Measurements from ENCODE around the gene NXF1. TPM values are rescaled to one million over a fixed set of nuclear protein-coding genes. Genes with fewer than 3 reads are reported as not detected.

Gene NXF1
- total and polyA plus RNA-seq, 8 donors, result 23.5 to 138 (median 54.9) TPM

DNA sequence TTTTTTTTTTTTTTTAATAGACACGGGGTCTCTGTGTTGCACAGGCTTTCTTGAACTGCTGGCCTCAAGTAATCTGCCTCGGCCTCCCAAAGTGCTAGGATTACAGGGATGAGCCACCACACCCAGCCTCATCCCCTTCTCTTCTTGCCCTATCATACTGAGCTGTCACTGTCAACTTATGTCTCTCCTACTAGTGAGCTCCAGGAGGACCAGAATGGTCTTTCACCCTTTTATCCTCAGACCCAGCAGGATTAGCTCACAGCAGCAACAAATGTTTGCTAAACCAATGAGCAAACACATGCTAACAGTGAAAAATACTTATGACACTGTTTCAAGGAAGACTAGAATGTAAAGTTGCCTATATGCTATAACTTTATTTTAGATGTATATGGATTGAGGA is 6.4 kb upstream of the NXF1 start:
- no peak for DNase-seq
- WGBS, 5 donors, result 61 to 76% (median 70%) methylated on average over 2 of the region's 2 CpGs
- H3K4me1 ChIP-seq, result peaks cover 0 to 8% (median 4%) of the 10 kb centered on the region in 4 donors
- no peaks in the 10 kb centered on the region for H3K9me3 ChIP-seq
- intact Hi-C loops (cut with DNase I; ENCODE audit: low total_unique reads), result no loop called here
- no peaks in the 10 kb centered on the region for H3K27me3 ChIP-seq
- no peak overlapping the region for H3K27ac ChIP-seq
- peaks cover 4 to 47% (median 43%) of the 10 kb centered on the region in 4 donors for H3K36me3 ChIP-seq
- no peak overlapping the region for H3K4me3 ChIP-seq
- TF ChIP-seq EP300 (IDR thresholded peaks at IDR 0.05) (no peak), POLR2AphosphoS5 (IDR thresholded peaks at IDR 0.05) (no peak), POLR2A (IDR thresholded peaks at IDR 0.05) (no peak)
- TF ChIP-seq, protein P1, sequence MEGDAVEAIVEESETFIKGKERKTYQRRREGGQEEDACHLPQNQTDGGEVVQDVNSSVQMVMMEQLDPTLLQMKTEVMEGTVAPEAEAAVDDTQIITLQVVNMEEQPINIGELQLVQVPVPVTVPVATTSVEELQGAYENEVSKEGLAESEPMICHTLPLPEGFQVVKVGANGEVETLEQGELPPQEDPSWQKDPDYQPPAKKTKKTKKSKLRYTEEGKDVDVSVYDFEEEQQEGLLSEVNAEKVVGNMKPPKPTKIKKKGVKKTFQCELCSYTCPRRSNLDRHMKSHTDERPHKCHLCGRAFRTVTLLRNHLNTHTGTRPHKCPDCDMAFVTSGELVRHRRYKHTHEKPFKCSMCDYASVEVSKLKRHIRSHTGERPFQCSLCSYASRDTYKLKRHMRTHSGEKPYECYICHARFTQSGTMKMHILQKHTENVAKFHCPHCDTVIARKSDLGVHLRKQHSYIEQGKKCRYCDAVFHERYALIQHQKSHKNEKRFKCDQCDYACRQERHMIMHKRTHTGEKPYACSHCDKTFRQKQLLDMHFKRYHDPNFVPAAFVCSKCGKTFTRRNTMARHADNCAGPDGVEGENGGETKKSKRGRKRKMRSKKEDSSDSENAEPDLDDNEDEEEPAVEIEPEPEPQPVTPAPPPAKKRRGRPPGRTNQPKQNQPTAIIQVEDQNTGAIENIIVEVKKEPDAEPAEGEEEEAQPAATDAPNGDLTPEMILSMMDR (IDR thresholded peaks at IDR 0.05), result no peak

DNA sequence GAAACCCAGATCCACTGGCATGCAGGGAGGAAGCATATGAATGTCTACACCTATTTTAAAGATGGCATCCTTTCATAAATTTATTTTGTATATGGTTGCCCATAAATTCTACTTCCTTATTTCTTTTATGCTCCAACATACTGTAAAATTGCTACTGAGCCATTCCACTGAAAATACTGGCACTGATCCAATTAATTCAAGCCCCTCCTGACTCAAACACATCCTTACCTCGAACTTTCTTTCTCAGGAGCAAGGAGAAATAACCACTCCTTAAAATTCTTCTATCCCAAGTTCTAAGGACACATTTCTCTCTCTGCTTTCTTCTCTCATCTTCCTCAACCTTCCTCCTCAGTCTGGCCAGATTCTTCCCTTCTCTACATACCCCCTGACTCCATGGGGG is 5.5 kb upstream of the NXF1 start:
- H3K27me3 ChIP-seq, result no peaks in the 10 kb centered on the region
- WGBS, 5 donors, result 15 to 34% (median 32%) methylated on average over 1 of the region's 1 CpG
- peaks cover 7 to 17% (median 12%) of the 10 kb centered on the region in 4 donors for H3K4me1 ChIP-seq
- H3K36me3 ChIP-seq, result peaks cover 4 to 38% (median 34%) of the 10 kb centered on the region in 4 donors
- H3K9me3 ChIP-seq, result no peaks in the 10 kb centered on the region
- TF ChIP-seq, protein P1 (IDR thresholded peaks at IDR 0.05), result no peak
- TF ChIP-seq POLR2A (IDR thresholded peaks at IDR 0.05) (no peak), EP300 (IDR thresholded peaks at IDR 0.05) (no peak), POLR2AphosphoS5 (IDR thresholded peaks at IDR 0.05) (no peak)
- H3K4me3 ChIP-seq, result no peak overlapping the region
- intact Hi-C loops (cut with DNase I; ENCODE audit: low total_unique reads), result no loop called here
- no peak overlapping the region for H3K27ac ChIP-seq
- DNase-seq, result no peak

DNA sequence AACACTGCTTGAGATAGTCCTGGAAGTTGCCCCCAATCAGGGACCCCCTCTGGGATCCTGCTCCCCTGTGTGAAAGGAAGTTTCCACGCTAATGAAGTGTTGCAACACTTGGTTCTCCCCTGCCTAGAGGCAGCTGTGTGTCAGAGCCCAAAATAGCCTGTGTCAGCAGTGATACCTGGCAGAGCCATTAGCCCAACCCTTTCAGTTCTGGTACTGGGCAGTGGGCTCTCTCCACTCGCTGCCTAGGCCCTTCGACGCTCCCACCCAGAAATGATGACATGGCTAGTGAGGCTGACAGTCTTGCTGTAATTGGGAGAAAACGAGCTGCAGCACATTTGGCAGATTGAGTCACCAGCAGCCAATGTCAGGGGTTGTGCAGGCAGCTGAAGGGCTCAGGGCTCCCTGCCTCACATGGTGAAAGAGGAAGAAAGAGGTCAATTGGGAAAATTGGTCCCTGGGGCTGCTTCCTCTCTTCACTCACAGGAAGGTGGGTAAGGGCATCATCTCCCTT is 1.4 kb upstream of the NXF1 start:
- DNase-seq, result peak in 1 of 2 donors; percentile 30
- Histone ChIP-seq H3K27ac (peak overlapping the region in 4 of 5 donors; percentile 90 to 97 (median 92)), H3K4me3 (no peak overlapping the region), H3K4me1 (peaks cover 15 to 45% (median 32%) of the 10 kb centered on the region in 4 donors), H3K36me3 (peaks cover 16 to 31% (median 28%) of the 10 kb centered on the region in 4 donors), H3K27me3 (no peaks in the 10 kb centered on the region), H3K9me3 (no peaks in the 10 kb centered on the region)
- intact Hi-C loops (cut with DNase I; ENCODE audit: low total_unique reads), result no loop called here
- WGBS, 5 donors, result 60 to 79% (median 75%) methylated on average over 5 of the region's 5 CpGs
- TF ChIP-seq EP300 (IDR thresholded peaks at IDR 0.05), result no peak
- no peak for TF ChIP-seq POLR2A (IDR thresholded peaks at IDR 0.05)
- TF ChIP-seq, protein P1 (IDR thresholded peaks at IDR 0.05), result no peak
- no peak for TF ChIP-seq POLR2AphosphoS5 (IDR thresholded peaks at IDR 0.05)

DNA sequence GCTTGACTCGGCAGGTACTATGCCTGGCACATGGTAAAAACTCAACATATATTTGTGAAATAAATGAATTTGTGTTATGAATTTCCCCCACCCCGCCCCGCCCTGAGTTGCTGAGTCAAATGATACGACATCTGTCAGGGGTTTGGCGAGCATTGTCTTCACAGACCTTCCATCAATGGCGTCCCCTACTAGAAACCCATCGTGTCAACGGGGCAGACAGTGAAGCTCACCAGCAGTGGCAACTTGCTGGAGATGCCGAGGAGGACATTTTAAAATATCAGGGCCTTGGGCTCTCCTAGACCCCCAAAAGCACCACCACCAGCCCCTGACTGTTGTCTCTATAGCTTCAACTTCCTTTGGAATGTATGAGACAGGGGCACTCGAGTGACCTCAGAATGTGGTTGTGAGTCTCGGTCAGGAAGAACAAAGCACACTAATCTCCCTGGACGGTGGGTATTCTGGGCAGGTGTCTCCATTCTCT is 761 bp upstream of the NXF1 start:
- 18 to 22% (median 21%) methylated on average over 12 of the region's 12 CpGs for WGBS, 5 donors
- Histone ChIP-seq H3K27ac (peak overlapping the region; percentile 89 to 97 (median 92)), H3K36me3 (peaks cover 23 to 37% (median 35%) of the 10 kb centered on the region in 4 donors), H3K9me3 (no peaks in the 10 kb centered on the region), H3K4me1 (peaks cover 15 to 45% (median 32%) of the 10 kb centered on the region in 4 donors), H3K27me3 (no peaks in the 10 kb centered on the region), H3K4me3 (peak overlapping the region; percentile 65 to 97 (median 92))
- DNase-seq, result peak in 1 of 2 donors; percentile 34
- no peak for TF ChIP-seq EP300 (IDR thresholded peaks at IDR 0.05)
- TF ChIP-seq, protein P1 (IDR thresholded peaks at IDR 0.05), result no peak
- TF ChIP-seq POLR2AphosphoS5 (IDR thresholded peaks at IDR 0.05), result no peak
- no peak for TF ChIP-seq POLR2A (IDR thresholded peaks at IDR 0.05)
- intact Hi-C loops (cut with DNase I; ENCODE audit: low total_unique reads), result no loop called here
